Glutamatergic neuron (in vitro differentiated cells): Measurements from ENCODE around the gene SERPINH1. TPM values are rescaled to one million over a fixed set of nuclear protein-coding genes. Genes with fewer than 3 reads are reported as not detected.

Experiments
- DNase-seq: peaks from one replicate; pipeline ENCODE4 v3.0.0; 2022
- H3K27ac Mint-ChIP-seq: one replicate; pipeline ENCODE4 v1.8.0; 2020; ENCODE audit warnings: mild to moderate bottlenecking, mixed read lengths, inconsistent platforms; ENCODE audit not compliant: unreplicated experiment
- H3K27me3 Mint-ChIP-seq: one replicate; pipeline ENCODE4 v1.8.0; 2020; ENCODE audit warnings: mild to moderate bottlenecking, moderate library complexity, mixed read lengths, inconsistent platforms; ENCODE audit not compliant: unreplicated experiment
- H3K36me3 Mint-ChIP-seq: one replicate; pipeline ENCODE4 v1.8.0; 2020; ENCODE audit warnings: mild to moderate bottlenecking, mixed read lengths, inconsistent platforms; ENCODE audit not compliant: unreplicated experiment
- H3K4me1 Mint-ChIP-seq: one replicate; pipeline ENCODE4 v1.8.0; 2020; ENCODE audit warnings: mild to moderate bottlenecking, low read depth, mixed read lengths, inconsistent platforms; ENCODE audit not compliant: unreplicated experiment
- H3K4me3 Mint-ChIP-seq: one replicate; pipeline ENCODE4 v1.8.0; 2020; ENCODE audit warnings: mild to moderate bottlenecking, mixed read lengths, inconsistent platforms; ENCODE audit not compliant: unreplicated experiment
- H3K9me3 Mint-ChIP-seq: one replicate; pipeline ENCODE4 v1.8.0; 2020; ENCODE audit warnings: mild to moderate bottlenecking, moderate library complexity, mixed read lengths, inconsistent platforms; ENCODE audit not compliant: unreplicated experiment
- CTCF ChIP-seq: fragments of 200-600 bp; sonication (generic); IDR thresholded peaks from one replicate; pipeline ENCODE4 v1.5.0; 2021; ENCODE audit not compliant: partially characterized antibody, unreplicated experiment
- total RNA-seq: library from RNA; stranded (reverse); fragmentation: NEBNext Ultra II Directional; extraction: Animal tissue kit (Norgen Biotek cat#: 25700); gene quantifications from one replicate; pipeline ENCODE4 v1.2.1, GENCODE V29; 2021; ENCODE audit not compliant: unreplicated experiment

Gene SERPINH1
- total RNA-seq, 1 donor from 2014 or later, result 35.0 TPM

GRCh38 chr11:75541193-75542087, 20.6 kb upstream of the SERPINH1 start:
- DNase-seq, result no peak
- Mint-ChIP-seq H3K4me3 (no peak overlapping the region), H3K27me3 (peaks cover 11% of the 10 kb centered on the region), H3K4me1 (peaks cover 9% of the 10 kb centered on the region), H3K9me3 (peaks cover 3% of the 10 kb centered on the region), H3K27ac (no peak overlapping the region), H3K36me3 (no peaks in the 10 kb centered on the region)
- no peak for TF ChIP-seq CTCF

- Mint-ChIP-seq H3K36me3 (no peaks in the 10 kb centered on the region), H3K27ac (no peak overlapping the region), H3K27me3 (peaks cover 11% of the 10 kb centered on the region), H3K4me1 (peaks cover 9% of the 10 kb centered on the region), H3K9me3 (peaks cover 3% of the 10 kb centered on the region), H3K4me3 (no peak overlapping the region)
- no peak for DNase-seq
- no peak for TF ChIP-seq CTCF
Observed at GRCh38 chr11:75542088-75542438, 20.0 kb upstream of the SERPINH1 start.

- Mint-ChIP-seq H3K27me3 (peaks cover 10% of the 10 kb centered on the region), H3K4me1 (peaks cover 11% of the 10 kb centered on the region), H3K36me3 (no peaks in the 10 kb centered on the region), H3K4me3 (no peak overlapping the region), H3K27ac (no peak overlapping the region), H3K9me3 (peaks cover 2% of the 10 kb centered on the region)
- no peak for TF ChIP-seq CTCF
- no peak for DNase-seq
Observed at GRCh38 chr11:75543806-75544205, 18.2 kb upstream of the SERPINH1 start.

- no peak overlapping the region for H3K4me3 Mint-ChIP-seq
- H3K4me1 Mint-ChIP-seq, result peaks cover 6% of the 10 kb centered on the region
- H3K36me3 Mint-ChIP-seq, result no peaks in the 10 kb centered on the region
- no peak for DNase-seq
- peak overlapping the region; percentile 96 for H3K27ac Mint-ChIP-seq
- no peak for TF ChIP-seq CTCF
- H3K9me3 Mint-ChIP-seq, result peaks cover 3% of the 10 kb centered on the region
- H3K27me3 Mint-ChIP-seq, result peaks cover 6% of the 10 kb centered on the region
Observed at GRCh38 chr11:75547177-75547576, 14.9 kb upstream of the SERPINH1 start.

GRCh38 chr11:75547617-75548058, 14.4 kb upstream of the SERPINH1 start:
- Mint-ChIP-seq H3K27ac (peak overlapping the region; percentile 96), H3K27me3 (peaks cover 4% of the 10 kb centered on the region), H3K4me1 (peaks cover 6% of the 10 kb centered on the region), H3K36me3 (no peaks in the 10 kb centered on the region), H3K4me3 (no peak overlapping the region), H3K9me3 (peaks cover 3% of the 10 kb centered on the region)
- peak; percentile 87 for TF ChIP-seq CTCF
- DNase-seq, result peak; percentile 85
